ENCODE results near the gene GAN.

The GAN gene

GRCh38 chr16:81360135-81360534 is 45.4 kb downstream of the GAN start:
- no peak overlapping the region for H3K4me3 ChIP-seq (ENCODE audit: low read length)
- no peaks in the 10 kb centered on the region for H4K20me1 ChIP-seq (ENCODE audit: control insufficient read depth, insufficient read depth, low read depth, low read length)
- no peaks in the 10 kb centered on the region for H3F3A ChIP-seq (ENCODE audit: control insufficient read depth, insufficient read depth)
- H3K79me2 ChIP-seq (ENCODE audit: control insufficient read depth, low read length): no peaks in the 10 kb centered on the region
- no peaks in the 10 kb centered on the region for H3K9me2 ChIP-seq (replicated peaks; ENCODE audit: control insufficient read depth, low read length)
- no peaks in the 10 kb centered on the region for H3K4me1 ChIP-seq (ENCODE audit: control insufficient read depth, low read length)
- H3K9me3 ChIP-seq (ENCODE audit: control insufficient read depth, insufficient read depth, low read length): no peaks in the 10 kb centered on the region
- no peak for TF ChIP-seq EZH2phosphoT487 (IDR thresholded peaks at IDR 0.05; ENCODE audit: borderline replicate concordance, low read length)
- TF ChIP-seq CTCF (IDR thresholded peaks at IDR 0.05; ENCODE audit: low read depth, low read length, poor library complexity, severe bottlenecking): no peak
- H3K27me3 ChIP-seq (ENCODE audit: control insufficient read depth, low read length): no peaks in the 10 kb centered on the region
- H3K36me3 ChIP-seq (ENCODE audit: control insufficient read depth, low read length): peaks cover 20% of the 10 kb centered on the region
- H3K27ac ChIP-seq (ENCODE audit: low read depth, low read length): no peak overlapping the region
- no peak overlapping the region for H3K4me2 ChIP-seq (ENCODE audit: low read length)

DNA sequence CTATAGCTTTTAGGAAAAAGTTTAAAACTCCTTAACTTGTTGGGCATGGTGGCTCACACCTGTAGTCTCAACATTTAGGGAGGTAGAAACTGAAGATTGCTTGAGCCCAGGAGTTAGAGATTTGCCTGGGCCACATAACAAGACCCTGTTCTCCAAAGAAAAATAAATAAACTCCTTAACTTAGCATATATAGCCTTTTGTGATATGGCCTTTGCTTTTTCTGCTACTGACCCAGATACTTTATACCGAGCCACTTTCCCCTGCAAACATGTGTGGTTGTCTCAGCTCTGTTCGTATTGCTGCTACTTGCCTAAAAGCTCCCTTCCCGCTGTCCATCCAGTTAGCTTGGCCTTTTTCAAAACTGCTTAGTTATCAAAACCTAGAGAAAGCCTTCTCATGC is 51.0 kb downstream of the GAN start:
- Histone ChIP-seq H3K9me3 (ENCODE audit: control insufficient read depth, insufficient read depth, low read length) (no peaks in the 10 kb centered on the region), H3K79me2 (ENCODE audit: control insufficient read depth, low read length) (no peaks in the 10 kb centered on the region), H3K9me2 (replicated peaks; ENCODE audit: control insufficient read depth, low read length) (no peaks in the 10 kb centered on the region), H3K4me1 (ENCODE audit: control insufficient read depth, low read length) (peaks cover 4% of the 10 kb centered on the region; the same call in 1 of the 2 replicates), H3K27ac (ENCODE audit: low read depth, low read length) (no peak overlapping the region), H3K4me3 (ENCODE audit: low read length) (no peak overlapping the region), H3K4me2 (ENCODE audit: low read length) (no peak overlapping the region), H3F3A (ENCODE audit: control insufficient read depth, insufficient read depth) (no peaks in the 10 kb centered on the region), H3K36me3 (ENCODE audit: control insufficient read depth, low read length) (peaks cover 33% of the 10 kb centered on the region), H3K27me3 (ENCODE audit: control insufficient read depth, low read length) (no peaks in the 10 kb centered on the region), H4K20me1 (ENCODE audit: control insufficient read depth, insufficient read depth, low read depth, low read length) (no peaks in the 10 kb centered on the region)
- TF ChIP-seq EZH2phosphoT487 (IDR thresholded peaks at IDR 0.05; ENCODE audit: borderline replicate concordance, low read length): no peak
- TF ChIP-seq CTCF (IDR thresholded peaks at IDR 0.05; ENCODE audit: low read depth, low read length, poor library complexity, severe bottlenecking): no peak

GRCh38 chr16:81366316-81366932 is 51.7 kb downstream of the GAN start:
- Histone ChIP-seq H3K4me3 (ENCODE audit: low read length) (no peak overlapping the region), H3K4me1 (ENCODE audit: control insufficient read depth, low read length) (peaks cover 4% of the 10 kb centered on the region; the same call in 1 of the 2 replicates), H3K9me3 (ENCODE audit: control insufficient read depth, insufficient read depth, low read length) (no peaks in the 10 kb centered on the region), H3K79me2 (ENCODE audit: control insufficient read depth, low read length) (no peaks in the 10 kb centered on the region), H4K20me1 (ENCODE audit: control insufficient read depth, insufficient read depth, low read depth, low read length) (no peaks in the 10 kb centered on the region), H3K9me2 (replicated peaks; ENCODE audit: control insufficient read depth, low read length) (no peaks in the 10 kb centered on the region), H3K27ac (ENCODE audit: low read depth, low read length) (no peak overlapping the region), H3K27me3 (ENCODE audit: control insufficient read depth, low read length) (no peaks in the 10 kb centered on the region), H3F3A (ENCODE audit: control insufficient read depth, insufficient read depth) (no peaks in the 10 kb centered on the region), H3K36me3 (ENCODE audit: control insufficient read depth, low read length) (peaks cover 33% of the 10 kb centered on the region), H3K4me2 (ENCODE audit: low read length) (no peak overlapping the region)
- TF ChIP-seq CTCF (IDR thresholded peaks at IDR 0.05; ENCODE audit: low read depth, low read length, poor library complexity, severe bottlenecking): peak; percentile 72
- no peak for TF ChIP-seq EZH2phosphoT487 (IDR thresholded peaks at IDR 0.05; ENCODE audit: borderline replicate concordance, low read length)
